HG03558 (cell line): ENCODE measurements around the gene USP36.

Experiments
- ATAC-seq: cut with Tn5 transposase; IDR thresholded peaks from one replicate; pipeline ENCODE4 v1.9.1; 2021; ENCODE audit warnings: moderate number of reproducible peaks; ENCODE audit not compliant: unreplicated experiment; ENCODE audit errors: extremely low read depth

USP36 gene

GRCh38 chr17:78819806-78820792 lies 20.5 kb downstream of the USP36 start:
- ATAC-seq, result no peak

GRCh38 chr17:78819402-78819801 lies 21.2 kb downstream of the USP36 start:
- ATAC-seq, result no peak

GRCh38 chr17:78818932-78819331 lies 21.7 kb downstream of the USP36 start:
- ATAC-seq, result no peak

GRCh38 chr17:78818152-78818846 lies 22.3 kb downstream of the USP36 start:
- ATAC-seq, result no peak

- ATAC-seq, result no peak
Measured at GRCh38 chr17:78817123-78817522, 23.5 kb downstream of the USP36 start.

- no peak for ATAC-seq
Measured at GRCh38 chr17:78815696-78816095, 24.9 kb downstream of the USP36 start.

GRCh38 chr17:78812855-78813254 lies 27.8 kb downstream of the USP36 start:
- ATAC-seq, result no peak

GRCh38 chr17:78808163-78808562 lies 32.5 kb downstream of the USP36 start:
- ATAC-seq, result no peak

GRCh38 chr17:78806451-78806850 lies 34.2 kb downstream of the USP36 start:
- ATAC-seq, result no peak

- ATAC-seq, result no peak
Measured at GRCh38 chr17:78805301-78805700, 35.3 kb downstream of the USP36 start.

- ATAC-seq, result no peak
Measured at GRCh38 chr17:78804777-78805176, 35.8 kb downstream of the USP36 start.

- no peak for ATAC-seq
Measured at GRCh38 chr17:78803186-78803845, 37.3 kb downstream of the USP36 start.

GRCh38 chr17:78802459-78802858 lies 38.2 kb downstream of the USP36 start:
- ATAC-seq, result no peak

GRCh38 chr17:78802008-78802407 lies 38.6 kb downstream of the USP36 start:
- ATAC-seq, result no peak

GRCh38 chr17:78800132-78800931 lies 40.3 kb downstream of the USP36 start:
- ATAC-seq, result no peak

- ATAC-seq, result no peak
Measured at GRCh38 chr17:78798695-78799559, 41.7 kb downstream of the USP36 start.

- no peak for ATAC-seq
Measured at GRCh38 chr17:78797691-78798585, 42.7 kb downstream of the USP36 start.

GRCh38 chr17:78797213-78797612 lies 43.4 kb downstream of the USP36 start:
- no peak for ATAC-seq
